Measurements from ENCODE around the gene MRPS35.
A peak's percentile ranks its signal among the peaks of the same experiment; 100 is the strongest.
"Not testable (repeated sequence)": the region's sequence is repeated elsewhere in the genome, so short reads cannot be mapped to it uniquely, and the experiment has no call there.

Gene MRPS35

GRCh38 chr12:27730097-27730588 lies 19.5 kb downstream of the MRPS35 start:
- Histone ChIP-seq H3K36me3 (ENCODE audit: control insufficient read depth, insufficient read depth, low read length) (peaks cover 5% of the 10 kb centered on the region), H3K27me3 (replicated peaks; ENCODE audit: control insufficient read depth, insufficient read depth, low read length) (no peaks in the 10 kb centered on the region), H3K4me3 (replicated peaks; ENCODE audit: low read depth, low read length) (no peak overlapping the region)
- no peak for TF ChIP-seq CTCF (IDR thresholded peaks at IDR 0.05; ENCODE audit: insufficient read depth, low read length, poor library complexity, severe bottlenecking)
- DNase-seq (ENCODE audit: extremely low read depth, insufficient read length): no peak

GRCh38 chr12:27732281-27732680 lies 21.6 kb downstream of the MRPS35 start:
- Histone ChIP-seq H3K36me3 (ENCODE audit: control insufficient read depth, insufficient read depth, low read length) (peaks cover 8% of the 10 kb centered on the region), H3K27me3 (replicated peaks; ENCODE audit: control insufficient read depth, insufficient read depth, low read length) (no peaks in the 10 kb centered on the region), H3K4me3 (replicated peaks; ENCODE audit: low read depth, low read length) (no peak overlapping the region)
- peak; percentile 60 for TF ChIP-seq CTCF (IDR thresholded peaks at IDR 0.05; ENCODE audit: insufficient read depth, low read length, poor library complexity, severe bottlenecking)
- DNase-seq (ENCODE audit: extremely low read depth, insufficient read length): no peak

- H3K27me3 ChIP-seq (replicated peaks; ENCODE audit: control insufficient read depth, insufficient read depth, low read length): no peaks in the 10 kb centered on the region
- TF ChIP-seq CTCF (IDR thresholded peaks at IDR 0.05; ENCODE audit: insufficient read depth, low read length, poor library complexity, severe bottlenecking): peak; percentile 77
- no peak overlapping the region for H3K4me3 ChIP-seq (replicated peaks; ENCODE audit: low read depth, low read length)
- H3K36me3 ChIP-seq (ENCODE audit: control insufficient read depth, insufficient read depth, low read length): peaks cover 8% of the 10 kb centered on the region
- DNase-seq (ENCODE audit: extremely low read depth, insufficient read length): no peak
These were observed 22.5 kb downstream of the MRPS35 start for GRCh38 chr12:27733052-27733656.

- no peak overlapping the region for H3K4me3 ChIP-seq (replicated peaks; ENCODE audit: low read depth, low read length)
- no peaks in the 10 kb centered on the region for H3K27me3 ChIP-seq (replicated peaks; ENCODE audit: control insufficient read depth, insufficient read depth, low read length)
- H3K36me3 ChIP-seq (ENCODE audit: control insufficient read depth, insufficient read depth, low read length): peaks cover 8% of the 10 kb centered on the region
- no peak for TF ChIP-seq CTCF (IDR thresholded peaks at IDR 0.05; ENCODE audit: insufficient read depth, low read length, poor library complexity, severe bottlenecking)
- DNase-seq (ENCODE audit: extremely low read depth, insufficient read length): no peak
These were observed 23.2 kb downstream of the MRPS35 start for GRCh38 chr12:27733791-27734190.

GRCh38 chr12:27734321-27734720 lies 23.7 kb downstream of the MRPS35 start:
- H3K27me3 ChIP-seq (replicated peaks; ENCODE audit: control insufficient read depth, insufficient read depth, low read length); H3K36me3 ChIP-seq (ENCODE audit: control insufficient read depth, insufficient read depth, low read length); H3K4me3 ChIP-seq (replicated peaks; ENCODE audit: low read depth, low read length); DNase-seq (ENCODE audit: extremely low read depth, insufficient read length): not testable (repeated sequence)

- peaks cover 5% of the 10 kb centered on the region for H3K36me3 ChIP-seq (ENCODE audit: control insufficient read depth, insufficient read depth, low read length)
- H3K27me3 ChIP-seq (replicated peaks; ENCODE audit: control insufficient read depth, insufficient read depth, low read length): no peaks in the 10 kb centered on the region
- TF ChIP-seq CTCF (IDR thresholded peaks at IDR 0.05; ENCODE audit: insufficient read depth, low read length, poor library complexity, severe bottlenecking): no peak
- DNase-seq (ENCODE audit: extremely low read depth, insufficient read length): no peak
- H3K4me3 ChIP-seq (replicated peaks; ENCODE audit: low read depth, low read length): no peak overlapping the region
These were observed 33.0 kb downstream of the MRPS35 start for GRCh38 chr12:27743601-27744000.

GRCh38 chr12:27745734-27746133 lies 35.1 kb downstream of the MRPS35 start:
- not testable (repeated sequence) for H3K4me3 ChIP-seq (replicated peaks; ENCODE audit: low read depth, low read length); H3K36me3 ChIP-seq (ENCODE audit: control insufficient read depth, insufficient read depth, low read length); DNase-seq (ENCODE audit: extremely low read depth, insufficient read length); H3K27me3 ChIP-seq (replicated peaks; ENCODE audit: control insufficient read depth, insufficient read depth, low read length)
